GM23338 (cell line): ENCODE results near the gene DIAPH3. TPM values are rescaled to one million over a fixed set of nuclear protein-coding genes. Genes with fewer than 3 reads are reported as not detected.

Experiments used
- ATAC-seq: fragments of 200-7000 bp; cut with Tn5 transposase; 3 replicates; pipeline ENCODE4 v1.9.1; 2020
- DNase-seq: peaks from one replicate; pipeline ENCODE4 v3.0.0-alpha.2; 2015; ENCODE audit warnings: low spot score
- H2AFZ ChIP-seq: fragments of 200-600 bp; sonication (generic); 2 replicates; pipeline ENCODE4 v1.8.0; 2016; ENCODE audit warnings: antibody characterized with exemption, mild to moderate bottlenecking, moderate library complexity
- H3F3A ChIP-seq: fragments of 200-600 bp; sonication (generic); replicated peaks from 2 replicates; pipeline ENCODE4 v1.8.0; 2017; ENCODE audit warnings: antibody characterized with exemption, mixed run types, low read depth
- H3K27ac ChIP-seq: fragments of 200-600 bp; sonication (generic); 2 replicates; pipeline ENCODE4 v1.6.1; 2016; ENCODE audit warnings: low read depth
- H3K27me3 ChIP-seq: fragments of 200-600 bp; sonication (generic); 2 replicates; pipeline ENCODE4 v1.8.0; 2016; ENCODE audit warnings: mild to moderate bottlenecking, mixed run types, moderate library complexity; ENCODE audit not compliant: insufficient read depth
- H3K36me3 ChIP-seq: fragments of 200-600 bp; sonication (generic); 2 replicates; pipeline ENCODE4 v1.8.0; 2016; ENCODE audit warnings: mild to moderate bottlenecking; ENCODE audit not compliant: insufficient read depth
- H3K4me1 ChIP-seq: fragments of 200-600 bp; sonication (generic); 2 replicates; pipeline ENCODE4 v1.8.0; 2016; ENCODE audit warnings: mild to moderate bottlenecking, moderate library complexity; ENCODE audit not compliant: insufficient read depth
- H3K4me2 ChIP-seq: fragments of 200-600 bp; sonication (generic); 2 replicates; pipeline ENCODE4 v1.7.1; 2017; ENCODE audit warnings: mixed run types
- H3K4me3 ChIP-seq: fragments of 200-600 bp; sonication (generic); 2 replicates; pipeline ENCODE4 v1.6.1; 2016; ENCODE audit warnings: mixed run types
- H3K79me2 ChIP-seq: fragments of 200-600 bp; sonication (generic); replicated peaks from 2 replicates; pipeline ENCODE4 v1.8.0; 2017; ENCODE audit warnings: mild to moderate bottlenecking; ENCODE audit not compliant: insufficient read depth
- H3K9me2 ChIP-seq: fragments of 200-600 bp; sonication (generic); 2 replicates; pipeline ENCODE4 v1.8.0; 2017; ENCODE audit not compliant: insufficient read depth
- H4K20me1 ChIP-seq: fragments of 200-600 bp; sonication (generic); replicated peaks from 2 replicates; pipeline ENCODE4 v1.8.0; 2017; ENCODE audit warnings: mild to moderate bottlenecking; ENCODE audit not compliant: insufficient read depth
- H3K27ac Mint-ChIP-seq: 2 replicates; pipeline ENCODE4 v1.8.0; 2020; ENCODE audit warnings: inconsistent platforms, mild to moderate bottlenecking, moderate library complexity, mixed read lengths
- H3K27me3 Mint-ChIP-seq: 3 replicates; pipeline ENCODE4 v1.8.0; 2022; ENCODE audit warnings: low read depth, mild to moderate bottlenecking, moderate library complexity, mixed read lengths, inconsistent platforms; ENCODE audit not compliant: insufficient read depth, poor library complexity
- H3K36me3 Mint-ChIP-seq: 3 replicates; pipeline ENCODE4 v1.8.0; 2021; ENCODE audit warnings: low read depth, mild to moderate bottlenecking, inconsistent platforms, moderate library complexity, mixed read lengths
- H3K4me1 Mint-ChIP-seq: 3 replicates; pipeline ENCODE4 v1.8.0; 2020; ENCODE audit warnings: mild to moderate bottlenecking, inconsistent platforms, mixed read lengths
- H3K4me3 Mint-ChIP-seq: 3 replicates; pipeline ENCODE4 v1.8.0; 2021; ENCODE audit warnings: moderate library complexity, mild to moderate bottlenecking, inconsistent platforms, mixed read lengths
- H3K9me3 Mint-ChIP-seq: 3 replicates; pipeline ENCODE4 v1.8.0; 2020; ENCODE audit warnings: moderate library complexity, mild to moderate bottlenecking, inconsistent platforms, mixed read lengths
- EZH2 ChIP-seq: fragments of 200-600 bp; sonication (generic); IDR thresholded peaks from one replicate; pipeline ENCODE4 v1.8.0; 2017; ENCODE audit warnings: antibody characterized with exemption, mild to moderate bottlenecking, low read depth; ENCODE audit not compliant: unreplicated experiment
- POLR2AphosphoS5 ChIP-seq: IDR thresholded peaks from 2 replicates; pipeline ENCODE4 v1.6.1; 2016; ENCODE audit warnings: antibody characterized with exemption, low read depth
- STAT1 ChIP-seq: IDR thresholded peaks from one replicate; pipeline ENCODE4 v1.6.1; 2016; ENCODE audit warnings: antibody characterized with exemption; ENCODE audit not compliant: unreplicated experiment
- ZNF114 ChIP-seq: fragments of 250-450 bp; sonication (Bioruptor Pico); IDR thresholded peaks from 2 replicates; pipeline ENCODE4 v1.5.0; 2020; ENCODE audit warnings: mild to moderate bottlenecking, moderate library complexity
- ZNF331 ChIP-seq: fragments of 250-450 bp; sonication (Bioruptor Pico); IDR thresholded peaks from 2 replicates; pipeline ENCODE4 v1.5.0; 2020; ENCODE audit warnings: low read depth, mild to moderate bottlenecking, moderate library complexity
- polyA plus RNA-seq: library from polyadenylated mRNA; unstranded; fragments of >200 nt; fragmentation: Nextera tagmentation; extraction: Ambion mirVana; gene quantifications from 2 replicates; pipeline ENCODE4 v1.2.1, GENCODE V29; 2016
- total RNA-seq: library from RNA; depleted of rRNA; stranded (reverse); fragments of >200 nt; shearing (Covaris generic); gene quantifications from 2 replicates; pipeline ENCODE4 v1.2.3, GENCODE V29; 2014
- TF ChIP-seq, protein P1 (sequence below): IDR thresholded peaks from one replicate; pipeline ENCODE4 v1.6.1; 2018; ENCODE audit warnings: antibody characterized with exemption; ENCODE audit not compliant: unreplicated experiment
- TF ChIP-seq, protein P2 (sequence below): IDR thresholded peaks from 2 replicates; pipeline ENCODE4 v1.6.1; 2016; ENCODE audit warnings: antibody characterized with exemption
- TF ChIP-seq, protein P3 (sequence below), 2 experiments: fragments of 200-600 bp in 1 of 2; sonication (generic) in 1 of 2; conservative IDR thresholded peaks; 2 replicates each; pipeline versions ENCODE4 v1.5.1 to v1.6.1; 2016 to 2017; ENCODE audit warnings: antibody characterized with exemption in 2 of 2, low read depth in 2 of 2, mild to moderate bottlenecking in 2 of 2, moderate library complexity in 1 of 2

Gene DIAPH3
- total and polyA plus RNA-seq, 2 experiments from 2014 or later = 23.4 to 30.2 TPM

DNA sequence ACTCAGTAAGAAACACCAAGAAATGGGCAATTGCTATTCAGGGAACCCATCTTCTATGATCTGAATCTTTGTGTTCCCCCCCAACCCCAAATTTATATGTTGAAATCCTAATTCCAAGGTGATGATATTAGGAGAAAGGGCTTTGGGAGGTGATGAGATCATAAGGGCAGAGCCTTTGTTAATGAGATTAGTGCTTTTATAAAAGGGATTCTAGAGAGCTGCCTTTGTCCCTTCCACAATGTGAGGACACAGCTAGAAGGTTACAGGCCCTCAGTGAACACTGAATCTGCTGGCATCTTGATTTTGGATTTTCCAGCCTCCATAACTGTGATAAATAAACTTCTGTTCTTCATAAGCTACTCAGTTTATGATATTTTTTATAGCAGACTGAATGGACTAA is 376.0 kb downstream of the DIAPH3 start (continued):
- TF ChIP-seq, protein P1, sequence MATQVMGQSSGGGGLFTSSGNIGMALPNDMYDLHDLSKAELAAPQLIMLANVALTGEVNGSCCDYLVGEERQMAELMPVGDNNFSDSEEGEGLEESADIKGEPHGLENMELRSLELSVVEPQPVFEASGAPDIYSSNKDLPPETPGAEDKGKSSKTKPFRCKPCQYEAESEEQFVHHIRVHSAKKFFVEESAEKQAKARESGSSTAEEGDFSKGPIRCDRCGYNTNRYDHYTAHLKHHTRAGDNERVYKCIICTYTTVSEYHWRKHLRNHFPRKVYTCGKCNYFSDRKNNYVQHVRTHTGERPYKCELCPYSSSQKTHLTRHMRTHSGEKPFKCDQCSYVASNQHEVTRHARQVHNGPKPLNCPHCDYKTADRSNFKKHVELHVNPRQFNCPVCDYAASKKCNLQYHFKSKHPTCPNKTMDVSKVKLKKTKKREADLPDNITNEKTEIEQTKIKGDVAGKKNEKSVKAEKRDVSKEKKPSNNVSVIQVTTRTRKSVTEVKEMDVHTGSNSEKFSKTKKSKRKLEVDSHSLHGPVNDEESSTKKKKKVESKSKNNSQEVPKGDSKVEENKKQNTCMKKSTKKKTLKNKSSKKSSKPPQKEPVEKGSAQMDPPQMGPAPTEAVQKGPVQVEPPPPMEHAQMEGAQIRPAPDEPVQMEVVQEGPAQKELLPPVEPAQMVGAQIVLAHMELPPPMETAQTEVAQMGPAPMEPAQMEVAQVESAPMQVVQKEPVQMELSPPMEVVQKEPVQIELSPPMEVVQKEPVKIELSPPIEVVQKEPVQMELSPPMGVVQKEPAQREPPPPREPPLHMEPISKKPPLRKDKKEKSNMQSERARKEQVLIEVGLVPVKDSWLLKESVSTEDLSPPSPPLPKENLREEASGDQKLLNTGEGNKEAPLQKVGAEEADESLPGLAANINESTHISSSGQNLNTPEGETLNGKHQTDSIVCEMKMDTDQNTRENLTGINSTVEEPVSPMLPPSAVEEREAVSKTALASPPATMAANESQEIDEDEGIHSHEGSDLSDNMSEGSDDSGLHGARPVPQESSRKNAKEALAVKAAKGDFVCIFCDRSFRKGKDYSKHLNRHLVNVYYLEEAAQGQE = no peak
- TF ChIP-seq ZNF114 (CRISPR knock-in tag) (no peak), ZNF331 (CRISPR knock-in tag) (no peak)

DNA sequence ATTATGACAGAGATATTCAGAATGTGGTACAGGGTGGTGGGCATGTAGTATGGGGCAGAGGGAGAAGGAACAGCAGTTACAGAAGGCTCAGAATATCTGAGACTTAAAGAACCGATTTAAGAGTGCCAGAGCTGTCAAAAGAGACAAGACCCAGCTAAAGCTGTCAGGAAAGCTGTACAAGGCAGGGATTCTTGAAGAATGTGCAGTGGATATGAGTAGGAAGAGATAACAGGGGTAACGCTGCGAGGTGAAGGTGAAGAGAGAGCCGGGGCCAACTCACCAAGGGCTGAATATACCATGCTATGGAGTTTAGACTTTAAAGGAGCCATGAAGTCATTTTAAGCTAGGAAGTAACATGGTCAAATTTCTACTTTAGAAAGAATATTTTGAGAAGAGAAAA is 381.0 kb downstream of the DIAPH3 start:
- TF ChIP-seq, protein P2, sequence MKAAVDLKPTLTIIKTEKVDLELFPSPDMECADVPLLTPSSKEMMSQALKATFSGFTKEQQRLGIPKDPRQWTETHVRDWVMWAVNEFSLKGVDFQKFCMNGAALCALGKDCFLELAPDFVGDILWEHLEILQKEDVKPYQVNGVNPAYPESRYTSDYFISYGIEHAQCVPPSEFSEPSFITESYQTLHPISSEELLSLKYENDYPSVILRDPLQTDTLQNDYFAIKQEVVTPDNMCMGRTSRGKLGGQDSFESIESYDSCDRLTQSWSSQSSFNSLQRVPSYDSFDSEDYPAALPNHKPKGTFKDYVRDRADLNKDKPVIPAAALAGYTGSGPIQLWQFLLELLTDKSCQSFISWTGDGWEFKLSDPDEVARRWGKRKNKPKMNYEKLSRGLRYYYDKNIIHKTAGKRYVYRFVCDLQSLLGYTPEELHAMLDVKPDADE = no peak
- TF ChIP-seq, protein P3, sequence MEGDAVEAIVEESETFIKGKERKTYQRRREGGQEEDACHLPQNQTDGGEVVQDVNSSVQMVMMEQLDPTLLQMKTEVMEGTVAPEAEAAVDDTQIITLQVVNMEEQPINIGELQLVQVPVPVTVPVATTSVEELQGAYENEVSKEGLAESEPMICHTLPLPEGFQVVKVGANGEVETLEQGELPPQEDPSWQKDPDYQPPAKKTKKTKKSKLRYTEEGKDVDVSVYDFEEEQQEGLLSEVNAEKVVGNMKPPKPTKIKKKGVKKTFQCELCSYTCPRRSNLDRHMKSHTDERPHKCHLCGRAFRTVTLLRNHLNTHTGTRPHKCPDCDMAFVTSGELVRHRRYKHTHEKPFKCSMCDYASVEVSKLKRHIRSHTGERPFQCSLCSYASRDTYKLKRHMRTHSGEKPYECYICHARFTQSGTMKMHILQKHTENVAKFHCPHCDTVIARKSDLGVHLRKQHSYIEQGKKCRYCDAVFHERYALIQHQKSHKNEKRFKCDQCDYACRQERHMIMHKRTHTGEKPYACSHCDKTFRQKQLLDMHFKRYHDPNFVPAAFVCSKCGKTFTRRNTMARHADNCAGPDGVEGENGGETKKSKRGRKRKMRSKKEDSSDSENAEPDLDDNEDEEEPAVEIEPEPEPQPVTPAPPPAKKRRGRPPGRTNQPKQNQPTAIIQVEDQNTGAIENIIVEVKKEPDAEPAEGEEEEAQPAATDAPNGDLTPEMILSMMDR (conservative IDR thresholded peaks at IDR 0.05; ENCODE audit: low read depth in 2 of 2) = no peak
- TF ChIP-seq POLR2AphosphoS5 (no peak), EZH2 (no peak), ZNF114 (CRISPR knock-in tag) (no peak), STAT1 (no peak)
- no peaks in the 10 kb centered on the region for H3K4me1 Mint-ChIP-seq
- Histone ChIP-seq H3K4me2 (no peak overlapping the region), H4K20me1 (no peaks in the 10 kb centered on the region), H3F3A (no peaks in the 10 kb centered on the region), H3K9me2 (no peaks in the 10 kb centered on the region), H3K4me3 (no peak overlapping the region), H3K27ac (no peak overlapping the region), H3K27me3 (no peaks in the 10 kb centered on the region), H3K36me3 (no peaks in the 10 kb centered on the region), H3K79me2 (no peaks in the 10 kb centered on the region), H3K4me1 (0 out of 2 replicates have a peak, but pooled peaks cover 2% of the 10 kb centered on the region), H2AFZ (no peak overlapping the region)
- no peak overlapping the region for H3K4me3 Mint-ChIP-seq
- DNase-seq (no peak), ATAC-seq (no peak)
- no peak overlapping the region for H3K27ac Mint-ChIP-seq
- H3K9me3 Mint-ChIP-seq = no peaks in the 10 kb centered on the region
- H3K36me3 Mint-ChIP-seq = no peaks in the 10 kb centered on the region
- H3K27me3 Mint-ChIP-seq = no peaks in the 10 kb centered on the region
